HuH-7.5 (cell line): Measurements from ENCODE around the gene FAM163A.
"Not testable (repeated sequence)": the region's sequence is repeated elsewhere in the genome, so short reads cannot be mapped to it uniquely, and the experiment has no call there.

Experiments
- DNase-seq: peaks from one replicate; pipeline ENCODE4 v3.0.0; 2011; ENCODE audit warnings: low spot score

Gene FAM163A

GRCh38 chr1:179742717-179743678 lies at the start of gene FAM163A:
FAM163A (plus strand) TSS chr1:179743291; CDS start chr1:179813098, 69,807 bp downstream.
- DNase-seq, result no peak

- DNase-seq, result not testable (repeated sequence)
These were observed 48.6 kb upstream of the FAM163A start for GRCh38 chr1:179694530-179694929.

GRCh38 chr1:179702946-179703539 lies 40.0 kb upstream of the FAM163A start:
- no peak for DNase-seq

GRCh38 chr1:179706339-179706941 lies 36.7 kb upstream of the FAM163A start:
- peak; percentile 3 for DNase-seq

- DNase-seq, result no peak
These were observed 35.7 kb upstream of the FAM163A start for GRCh38 chr1:179707406-179707805.

GRCh38 chr1:179708434-179709195 lies 34.5 kb upstream of the FAM163A start:
- DNase-seq, result no peak

GRCh38 chr1:179709841-179710329 lies 33.2 kb upstream of the FAM163A start:
- DNase-seq, result no peak

GRCh38 chr1:179714159-179714558 lies 28.9 kb upstream of the FAM163A start:
- DNase-seq, result no peak

- DNase-seq, result no peak
These were observed 28.5 kb upstream of the FAM163A start for GRCh38 chr1:179714623-179715022.

GRCh38 chr1:179719272-179719671 lies 23.8 kb upstream of the FAM163A start:
- DNase-seq, result no peak

GRCh38 chr1:179728271-179728670 lies 14.8 kb upstream of the FAM163A start:
- DNase-seq, result no peak

GRCh38 chr1:179729881-179730280 lies 13.2 kb upstream of the FAM163A start:
- DNase-seq, result no peak

GRCh38 chr1:179731643-179732042 lies 11.4 kb upstream of the FAM163A start:
- no peak for DNase-seq

GRCh38 chr1:179742291-179742690 lies 800 bp upstream of the FAM163A start:
- no peak for DNase-seq

GRCh38 chr1:179743679-179744400 lies 749 bp downstream of the FAM163A start:
- no peak for DNase-seq

GRCh38 chr1:179744401-179745130 lies 1.5 kb downstream of the FAM163A start:
- no peak for DNase-seq

- no peak for DNase-seq
These were observed 2.1 kb downstream of the FAM163A start for GRCh38 chr1:179745131-179745611.

- no peak for DNase-seq
These were observed 2.7 kb downstream of the FAM163A start for GRCh38 chr1:179745743-179746142.

GRCh38 chr1:179747611-179748010 lies 4.5 kb downstream of the FAM163A start:
- no peak for DNase-seq

GRCh38 chr1:179748772-179749171 lies 5.7 kb downstream of the FAM163A start:
- no peak for DNase-seq
